Measurements from ENCODE around the gene SLC37A1. TPM values are rescaled to one million over a fixed set of nuclear protein-coding genes. Genes with fewer than 3 reads are reported as not detected.

The SLC37A1 gene
- total RNA-seq, 1 experiment from 2014 or later: 23.5 TPM

GRCh38 chr21:42562816-42563215, 49.2 kb downstream of the SLC37A1 start:
- Histone ChIP-seq H3K9me3 (ENCODE audit: insufficient read depth, low read depth) (no peaks in the 10 kb centered on the region), H3K36me3 (ENCODE audit: low read depth) (no peaks in the 10 kb centered on the region), H3F3A (ENCODE audit: insufficient read depth, low read depth) (no peaks in the 10 kb centered on the region), H3K4me2 (no peak overlapping the region), H3K4me3 (no peak overlapping the region), H2AFZ (no peak overlapping the region), H3K27ac (no peak overlapping the region), H4K20me1 (ENCODE audit: insufficient read depth) (no peaks in the 10 kb centered on the region), H3K9me2 (ENCODE audit: insufficient read depth) (no peaks in the 10 kb centered on the region), H3K79me2 (ENCODE audit: low read depth) (no peaks in the 10 kb centered on the region), H3K27me3 (ENCODE audit: insufficient read depth, low read depth) (no peaks in the 10 kb centered on the region), H3K4me1 (replicated peaks; ENCODE audit: insufficient read depth) (no peaks in the 10 kb centered on the region)
- ChIA-PET CTCF (no interaction called here), POLR2A (ENCODE audit: unreplicated experiment) (no interaction called here)
- TF ChIP-seq EZH2 (IDR thresholded peaks at IDR 0.05; ENCODE audit: low read depth): no peak
- no peak for TF ChIP-seq CTCF (conservative IDR thresholded peaks at IDR 0.05)
- no peak for DNase-seq
- BruUV-seq (replicated peaks): no TSS peak
- intact Hi-C loops (cut with micrococcal nuclease; ENCODE audit: unreplicated experiment): no loop called here

DNA sequence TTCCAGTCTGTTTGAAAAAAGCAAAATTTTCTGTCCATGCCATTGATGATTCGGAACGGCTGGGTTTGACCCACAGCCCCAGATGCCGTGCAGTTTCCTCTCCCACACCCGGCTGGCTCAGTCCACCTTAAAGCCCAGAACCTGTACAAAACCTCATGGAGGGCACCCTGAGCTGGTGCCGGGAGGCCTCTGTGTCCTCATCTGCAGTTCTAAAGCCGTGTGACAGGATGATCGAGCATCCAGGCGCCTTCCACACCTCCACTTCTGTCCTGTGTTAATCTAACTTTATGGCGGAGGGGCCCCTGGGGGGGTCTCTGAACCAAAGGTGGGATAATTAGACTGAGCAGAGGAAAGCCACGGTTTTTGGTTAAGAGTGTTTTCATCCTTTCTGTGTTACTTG, 49.6 kb downstream of the SLC37A1 start:
- Histone ChIP-seq H3K27me3 (ENCODE audit: insufficient read depth, low read depth) (no peaks in the 10 kb centered on the region), H3K27ac (no peak overlapping the region), H3K4me1 (replicated peaks; ENCODE audit: insufficient read depth) (no peaks in the 10 kb centered on the region), H2AFZ (no peak overlapping the region), H3F3A (ENCODE audit: insufficient read depth, low read depth) (no peaks in the 10 kb centered on the region), H3K4me2 (no peak overlapping the region), H3K9me3 (ENCODE audit: insufficient read depth, low read depth) (no peaks in the 10 kb centered on the region), H4K20me1 (ENCODE audit: insufficient read depth) (no peaks in the 10 kb centered on the region), H3K36me3 (ENCODE audit: low read depth) (no peaks in the 10 kb centered on the region), H3K79me2 (ENCODE audit: low read depth) (no peaks in the 10 kb centered on the region), H3K4me3 (no peak overlapping the region), H3K9me2 (ENCODE audit: insufficient read depth) (no peaks in the 10 kb centered on the region)
- BruUV-seq (replicated peaks): no TSS peak
- no peak for DNase-seq
- intact Hi-C loops (cut with micrococcal nuclease; ENCODE audit: unreplicated experiment): no loop called here
- TF ChIP-seq EZH2 (IDR thresholded peaks at IDR 0.05; ENCODE audit: low read depth) (no peak), CTCF (conservative IDR thresholded peaks at IDR 0.05) (no peak)
- CTCF ChIA-PET: no interaction called here
- POLR2A ChIA-PET (ENCODE audit: unreplicated experiment): no interaction called here

GRCh38 chr21:42563686-42564085, 50.0 kb downstream of the SLC37A1 start:
- Histone ChIP-seq H3K9me2 (ENCODE audit: insufficient read depth) (no peaks in the 10 kb centered on the region), H3K4me1 (replicated peaks; ENCODE audit: insufficient read depth) (no peaks in the 10 kb centered on the region), H3K4me2 (no peak overlapping the region), H3K27me3 (ENCODE audit: insufficient read depth, low read depth) (no peaks in the 10 kb centered on the region), H3K79me2 (ENCODE audit: low read depth) (no peaks in the 10 kb centered on the region), H3F3A (ENCODE audit: insufficient read depth, low read depth) (no peaks in the 10 kb centered on the region), H3K4me3 (no peak overlapping the region), H4K20me1 (ENCODE audit: insufficient read depth) (no peaks in the 10 kb centered on the region), H3K9me3 (ENCODE audit: insufficient read depth, low read depth) (no peaks in the 10 kb centered on the region), H3K27ac (no peak overlapping the region), H2AFZ (no peak overlapping the region), H3K36me3 (ENCODE audit: low read depth) (no peaks in the 10 kb centered on the region)
- CTCF ChIA-PET: no interaction called here
- POLR2A ChIA-PET (ENCODE audit: unreplicated experiment): no interaction called here
- TF ChIP-seq EZH2 (IDR thresholded peaks at IDR 0.05; ENCODE audit: low read depth) (no peak), CTCF (conservative IDR thresholded peaks at IDR 0.05) (no peak)
- intact Hi-C loops (cut with micrococcal nuclease; ENCODE audit: unreplicated experiment): no loop called here
- no peak for DNase-seq
- no TSS peak for BruUV-seq (replicated peaks)
